H9 (cell line): ENCODE data around the gene DCBLD1. TPM values are rescaled to one million over a fixed set of nuclear protein-coding genes. Genes with fewer than 3 reads are reported as not detected.

Source experiments
- DNase-seq: peaks from one replicate; pipeline ENCODE4 v3.0.0-alpha.2; 2017
- H2AFZ ChIP-seq: one replicate; pipeline ENCODE4 v1.6.1; 2013; ENCODE audit warnings: mild to moderate bottlenecking, low read length, control low read depth, moderate library complexity
- H2AK5ac ChIP-seq: 2 replicates; pipeline ENCODE4 v1.6.1; 2013; ENCODE audit warnings: low read length, control low read depth, mixed read lengths; ENCODE audit not compliant: insufficient read length
- H2BK120ac ChIP-seq: one replicate; pipeline ENCODE4 v1.6.1; 2013; ENCODE audit warnings: low read depth, mild to moderate bottlenecking, low read length, control low read depth, inconsistent platforms; ENCODE audit not compliant: poor library complexity, severe bottlenecking
- H2BK12ac ChIP-seq: 2 replicates; pipeline ENCODE4 v1.6.1; 2013; ENCODE audit warnings: low read length, control low read depth, mixed read lengths, low read depth; ENCODE audit not compliant: insufficient read length
- H2BK15ac ChIP-seq: 2 replicates; pipeline ENCODE4 v1.6.1; 2013; ENCODE audit warnings: low read depth, low read length, control low read depth
- H2BK20ac ChIP-seq: one replicate; pipeline ENCODE4 v1.6.1; 2013; ENCODE audit warnings: low read depth, mild to moderate bottlenecking, low read length, control low read depth, inconsistent platforms; ENCODE audit not compliant: poor library complexity, severe bottlenecking
- H2BK5ac ChIP-seq: 2 replicates; pipeline ENCODE4 v1.6.1; 2013; ENCODE audit warnings: low read length, control low read depth, mixed read lengths; ENCODE audit not compliant: insufficient read length
- H3K14ac ChIP-seq: 2 replicates; pipeline ENCODE4 v1.6.1; 2013; ENCODE audit warnings: low read length, control low read depth; ENCODE audit not compliant: insufficient read depth
- H3K18ac ChIP-seq: 2 replicates; pipeline ENCODE4 v1.6.1; 2013; ENCODE audit warnings: low read depth, mild to moderate bottlenecking, mixed read lengths, low read length, control low read depth; ENCODE audit not compliant: insufficient read length
- H3K23ac ChIP-seq: 2 replicates; pipeline ENCODE4 v1.6.1; 2013; ENCODE audit warnings: low read length, control low read depth, mixed read lengths, low read depth; ENCODE audit not compliant: insufficient read length
- H3K23me2 ChIP-seq: 2 replicates; pipeline ENCODE4 v1.6.1; 2013; ENCODE audit warnings: low read depth, mild to moderate bottlenecking, mixed read lengths, low read length, control low read depth; ENCODE audit not compliant: insufficient read length, poor library complexity, severe bottlenecking
- H3K27ac ChIP-seq: 2 replicates; pipeline ENCODE4 v1.5.1; 2013; ENCODE audit warnings: low read length, control low read depth, mixed read lengths, low read depth; ENCODE audit not compliant: insufficient read length
- H3K27me3 ChIP-seq: 2 replicates; pipeline ENCODE4 v1.6.1; 2013; ENCODE audit warnings: low read length, control low read depth, inconsistent platforms; ENCODE audit not compliant: insufficient read depth
- H3K4ac ChIP-seq: 2 replicates; pipeline ENCODE4 v1.6.1; 2013; ENCODE audit warnings: low read depth, mild to moderate bottlenecking, control low read depth, inconsistent platforms, low read length, moderate library complexity
- H3K4me1 ChIP-seq: 2 replicates; pipeline ENCODE4 v1.6.1; 2013; ENCODE audit warnings: low read length, control low read depth, inconsistent platforms; ENCODE audit not compliant: insufficient read depth
- H3K4me2 ChIP-seq: 2 replicates; pipeline ENCODE4 v1.6.1; 2013; ENCODE audit warnings: low read length, control low read depth, mixed read lengths; ENCODE audit not compliant: insufficient read length, insufficient read depth
- H3K56ac ChIP-seq: 2 replicates; pipeline ENCODE4 v1.6.1; 2013; ENCODE audit warnings: low read depth, mild to moderate bottlenecking, mixed read lengths, low read length, control low read depth; ENCODE audit not compliant: insufficient read length
- H3K79me1 ChIP-seq: 2 replicates; pipeline ENCODE4 v1.6.1; 2013; ENCODE audit warnings: low read depth, mild to moderate bottlenecking, moderate library complexity, low read length, control low read depth, inconsistent platforms; ENCODE audit not compliant: insufficient read depth, poor library complexity, severe bottlenecking
- H3K79me2 ChIP-seq: 2 replicates; pipeline ENCODE4 v1.6.1; 2013; ENCODE audit warnings: low read length, control low read depth, inconsistent platforms; ENCODE audit not compliant: insufficient read depth
- H3K9ac ChIP-seq: 2 replicates; pipeline ENCODE4 v1.6.1; 2013; ENCODE audit warnings: low read length, control low read depth, mixed read lengths; ENCODE audit not compliant: insufficient read length; ENCODE audit errors: extremely low read depth
- H3K9me3 ChIP-seq: one replicate; pipeline ENCODE4 v1.6.1; 2013; ENCODE audit warnings: low read depth, low read length, inconsistent platforms; ENCODE audit not compliant: control insufficient read depth
- H3T11ph ChIP-seq: one replicate; pipeline ENCODE4 v1.6.1; 2013; ENCODE audit warnings: mild to moderate bottlenecking, low read length, control low read depth, inconsistent platforms
- H4K20me1 ChIP-seq: one replicate; pipeline ENCODE4 v1.6.1; 2013; ENCODE audit not compliant: control insufficient read depth, insufficient read length, insufficient read depth
- H4K5ac ChIP-seq: 2 replicates; pipeline ENCODE4 v1.6.1; 2013; ENCODE audit warnings: low read depth, mild to moderate bottlenecking, mixed read lengths, low read length, control low read depth; ENCODE audit not compliant: insufficient read length
- H4K8ac ChIP-seq: replicated peaks from 2 replicates; pipeline ENCODE4 v1.6.1; 2013; ENCODE audit warnings: low read length, control low read depth, mixed read lengths, low read depth; ENCODE audit not compliant: insufficient read length
- H4K91ac ChIP-seq: 2 replicates; pipeline ENCODE4 v1.6.1; 2013; ENCODE audit warnings: low read depth, mild to moderate bottlenecking, moderate library complexity, mixed read lengths, low read length, control low read depth; ENCODE audit not compliant: insufficient read length
- H3K27ac Mint-ChIP-seq, 3 experiments: 2 replicates in 2 of 3; 3 replicates in 1 of 3; pipeline ENCODE4 v1.8.0; 2020 to 2021; ENCODE audit warnings: mixed read lengths in 3 of 3, mild to moderate bottlenecking in 1 of 3, moderate library complexity in 1 of 3
- H3K27me3 Mint-ChIP-seq: 2 replicates; pipeline ENCODE4 v1.8.0; 2021; ENCODE audit warnings: low read depth, mild to moderate bottlenecking, moderate library complexity, mixed read lengths
- H3K36me3 Mint-ChIP-seq, 3 experiments: 2 replicates in 2 of 3; 3 replicates in 1 of 3; pipeline ENCODE4 v1.8.0; 2020 to 2021; ENCODE audit warnings: low read depth in 3 of 3, mixed read lengths in 3 of 3; ENCODE audit not compliant: insufficient read depth in 1 of 3
- H3K4me1 Mint-ChIP-seq, 2 experiments: 2 replicates each; pipeline ENCODE4 v1.8.0; 2020; ENCODE audit warnings: mixed read lengths in 2 of 2
- H3K4me3 Mint-ChIP-seq, 2 experiments: 2 replicates in 1 of 2; 3 replicates in 1 of 2; pipeline ENCODE4 v1.8.0; 2020 to 2021; ENCODE audit warnings: mild to moderate bottlenecking in 2 of 2, mixed read lengths in 2 of 2, moderate library complexity in 1 of 2
- H3K9me3 Mint-ChIP-seq, 2 experiments: 2 replicates in 1 of 2; 3 replicates in 1 of 2; pipeline ENCODE4 v1.8.0; 2020; ENCODE audit warnings: mild to moderate bottlenecking in 2 of 2, mixed read lengths in 2 of 2, moderate library complexity in 1 of 2
- WGBS: extraction: QIAGEN DNeasy Blood & Tissue Kit; methylation state at CpG from one replicate; pipeline ENCODE4 v1.1.7; 2013; ENCODE audit warnings: missing lambda C conversion rate, low lambda C conversion rate, mixed read lengths; ENCODE audit not compliant: insufficient read length; ENCODE audit errors: extremely low coverage; 5-methylcytosine and 5-hydroxymethylcytosine counted together
- total RNA-seq: library from RNA; stranded (reverse); gene quantifications from 2 replicates; pipeline ENCODE4 v1.2.1, GENCODE V29; 2021
- TF ChIP-seq, protein P1 (sequence below): fragments of 200-600 bp; sonication (generic); conservative IDR thresholded peaks from 3 replicates; pipeline ENCODE4 v1.8.0; 2021; ENCODE audit warnings: antibody characterized with exemption, mild to moderate bottlenecking

The DCBLD1 gene
- total RNA-seq, 1 experiment from 2014 or later: 10.1 TPM

DNA sequence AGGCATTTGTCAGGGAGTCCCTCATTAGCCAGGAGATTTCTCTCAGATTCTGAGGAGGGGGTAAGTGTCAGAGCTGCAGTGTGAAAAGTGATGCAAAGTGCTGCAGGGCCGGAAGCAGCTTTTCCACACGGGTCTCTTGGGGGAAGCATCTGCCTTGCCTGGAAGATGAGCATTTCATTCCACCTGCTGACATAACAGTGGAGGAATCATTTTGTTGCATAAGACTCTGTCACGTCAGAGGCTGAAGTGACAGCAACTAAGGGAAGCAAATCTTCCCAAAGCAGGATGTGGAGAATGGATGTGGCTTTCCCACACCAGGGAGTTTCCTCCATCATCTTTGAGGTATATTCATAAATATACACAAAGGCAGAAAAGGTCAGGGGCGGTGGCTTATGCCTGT is 22.8 kb downstream of the DCBLD1 start:
- 0 out of 4 replicates have a peak, but pooled peaks cover 0 to under 1% of the 10 kb centered on the region in 2 experiments for H3K4me1 Mint-ChIP-seq
- no peaks in the 10 kb centered on the region for H3K9me3 Mint-ChIP-seq

More for the DNA sequence above, 22.8 kb downstream of the DCBLD1 start:
- no peaks in the 10 kb centered on the region for H3K79me1 ChIP-seq
- no peak overlapping the region for H2BK5ac ChIP-seq
- no peaks in the 10 kb centered on the region for H3K27me3 ChIP-seq
- no peak overlapping the region for H3K23ac ChIP-seq
- H3K4me2 ChIP-seq: no peak overlapping the region
- H2BK12ac ChIP-seq: no peak overlapping the region
- WGBS: no CpG with 5 or more reads among the region's 4 CpGs
- H3T11ph ChIP-seq: no peak overlapping the region
- no peak overlapping the region for H3K9ac ChIP-seq
- no peaks in the 10 kb centered on the region for H3K27me3 Mint-ChIP-seq
- H3K4ac ChIP-seq: no peak overlapping the region
- no peaks in the 10 kb centered on the region for H4K20me1 ChIP-seq
- no peaks in the 10 kb centered on the region for H3K4me1 ChIP-seq
- no peak overlapping the region for H3K27ac Mint-ChIP-seq
- no peak overlapping the region for H3K4me3 Mint-ChIP-seq
- no peak overlapping the region for H4K8ac ChIP-seq
- H2AFZ ChIP-seq: no peak overlapping the region
- no peak overlapping the region for H3K18ac ChIP-seq
- no peaks in the 10 kb centered on the region for H3K79me2 ChIP-seq
- no peaks in the 10 kb centered on the region for H3K23me2 ChIP-seq
- H3K36me3 Mint-ChIP-seq: no peaks in the 10 kb centered on the region
- H3K9me3 ChIP-seq: no peaks in the 10 kb centered on the region
- no peak overlapping the region for H2BK120ac ChIP-seq
- no peak overlapping the region for H2BK20ac ChIP-seq
- H3K56ac ChIP-seq: no peak overlapping the region
- no peak overlapping the region for H4K91ac ChIP-seq
- TF ChIP-seq, protein P1, sequence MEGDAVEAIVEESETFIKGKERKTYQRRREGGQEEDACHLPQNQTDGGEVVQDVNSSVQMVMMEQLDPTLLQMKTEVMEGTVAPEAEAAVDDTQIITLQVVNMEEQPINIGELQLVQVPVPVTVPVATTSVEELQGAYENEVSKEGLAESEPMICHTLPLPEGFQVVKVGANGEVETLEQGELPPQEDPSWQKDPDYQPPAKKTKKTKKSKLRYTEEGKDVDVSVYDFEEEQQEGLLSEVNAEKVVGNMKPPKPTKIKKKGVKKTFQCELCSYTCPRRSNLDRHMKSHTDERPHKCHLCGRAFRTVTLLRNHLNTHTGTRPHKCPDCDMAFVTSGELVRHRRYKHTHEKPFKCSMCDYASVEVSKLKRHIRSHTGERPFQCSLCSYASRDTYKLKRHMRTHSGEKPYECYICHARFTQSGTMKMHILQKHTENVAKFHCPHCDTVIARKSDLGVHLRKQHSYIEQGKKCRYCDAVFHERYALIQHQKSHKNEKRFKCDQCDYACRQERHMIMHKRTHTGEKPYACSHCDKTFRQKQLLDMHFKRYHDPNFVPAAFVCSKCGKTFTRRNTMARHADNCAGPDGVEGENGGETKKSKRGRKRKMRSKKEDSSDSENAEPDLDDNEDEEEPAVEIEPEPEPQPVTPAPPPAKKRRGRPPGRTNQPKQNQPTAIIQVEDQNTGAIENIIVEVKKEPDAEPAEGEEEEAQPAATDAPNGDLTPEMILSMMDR: no peak
- no peak overlapping the region for H3K27ac ChIP-seq
- no peak for DNase-seq
- no peak overlapping the region for H4K5ac ChIP-seq
- no peak overlapping the region for H3K14ac ChIP-seq
- no peak overlapping the region for H2AK5ac ChIP-seq
- no peak overlapping the region for H2BK15ac ChIP-seq
